SK-N-SH treated with all-trans-retinoic acid at 6 μM for 48 hours (cell line): ENCODE data around the gene FOXD3.

Experiments used
- ATAC-seq: fragments of 200-7000 bp; cut with Tn5 transposase; 3 replicates; pipeline ENCODE4 v1.9.1; 2020; ENCODE audit warnings: mild to moderate bottlenecking, moderate library complexity
- ARNTL ChIP-seq: fragments of 450-650 bp; formaldehyde crosslinking; IDR thresholded peaks from 2 replicates; pipeline ENCODE4 v1.5.0; 2020; ENCODE audit warnings: low read depth, mild to moderate bottlenecking, moderate library complexity, borderline replicate concordance
- BACH2 ChIP-seq: fragments of 250-450 bp; sonication (Bioruptor Pico); IDR thresholded peaks from 2 replicates; pipeline ENCODE4 v1.9.0; 2021; ENCODE audit warnings: mild to moderate bottlenecking, borderline replicate concordance
- CSDC2 ChIP-seq: fragments of 250-450 bp; sonication (Bioruptor Pico); IDR thresholded peaks from 2 replicates; pipeline ENCODE4 v1.5.0; 2020; ENCODE audit warnings: mild to moderate bottlenecking, moderate library complexity
- CSRNP3 ChIP-seq: fragments of 250-450 bp; sonication (Bioruptor Pico); IDR thresholded peaks from 2 replicates; pipeline ENCODE4 v1.5.1; 2021; ENCODE audit warnings: mild to moderate bottlenecking, moderate library complexity
- ESRRG ChIP-seq: fragments of 250-450 bp; sonication (Bioruptor Pico); IDR thresholded peaks from 2 replicates; pipeline ENCODE4 v1.6.1; 2021; ENCODE audit warnings: mild to moderate bottlenecking
- GLIS3 ChIP-seq: fragments of 250-450 bp; sonication (Bioruptor Pico); IDR thresholded peaks from 2 replicates; pipeline ENCODE4 v1.5.0; 2020; ENCODE audit warnings: mild to moderate bottlenecking, moderate library complexity
- ISL1 ChIP-seq: fragments of 250-450 bp; sonication (Bioruptor Pico); IDR thresholded peaks from 2 replicates; pipeline ENCODE4 v2.1.2; 2022; ENCODE audit warnings: mild to moderate bottlenecking, moderate library complexity
- OSR1 ChIP-seq: fragments of 250-450 bp; sonication (Bioruptor Pico); IDR thresholded peaks from 2 replicates; pipeline ENCODE4 v1.8.0; 2022; ENCODE audit warnings: moderate library complexity, mild to moderate bottlenecking, inconsistent platforms
- PATZ1 ChIP-seq: fragments of 250-450 bp; sonication (Bioruptor Pico); IDR thresholded peaks from 2 replicates; pipeline ENCODE4 v1.8.0; 2020; ENCODE audit warnings: mild to moderate bottlenecking, moderate library complexity, borderline replicate concordance
- POU6F1 ChIP-seq: fragments of 250-450 bp; sonication (Bioruptor Pico); IDR thresholded peaks from 2 replicates; pipeline ENCODE4 v1.8.0; 2021; ENCODE audit warnings: low read depth, mild to moderate bottlenecking, moderate library complexity, borderline replicate concordance
- PPARA ChIP-seq: fragments of 250-450 bp; sonication (Bioruptor Pico); IDR thresholded peaks from 2 replicates; pipeline ENCODE4 v1.5.0; 2020; ENCODE audit warnings: mild to moderate bottlenecking, borderline replicate concordance
- RARB ChIP-seq: fragments of 250-450 bp; sonication (Bioruptor Pico); IDR thresholded peaks from 2 replicates; pipeline ENCODE4 v1.8.0; 2021; ENCODE audit warnings: mild to moderate bottlenecking, moderate library complexity
- SNAI2 ChIP-seq: fragments of 250-450 bp; sonication (Bioruptor Pico); IDR thresholded peaks from 2 replicates; pipeline ENCODE4 v1.5.0; 2020; ENCODE audit warnings: mild to moderate bottlenecking, moderate library complexity
- TCF4 ChIP-seq: fragments of 250-450 bp; sonication (Bioruptor Pico); IDR thresholded peaks from 2 replicates; pipeline ENCODE4 v1.8.0; 2021; ENCODE audit warnings: mild to moderate bottlenecking, moderate library complexity, borderline replicate concordance
- TOX ChIP-seq: fragments of 250-450 bp; sonication (Bioruptor Pico); IDR thresholded peaks from 2 replicates; pipeline ENCODE4 v1.8.0; 2021; ENCODE audit warnings: mild to moderate bottlenecking, moderate library complexity, borderline replicate concordance
- TSHZ2 ChIP-seq: fragments of 250-450 bp; sonication (Bioruptor Pico); IDR thresholded peaks from 2 replicates; pipeline ENCODE4 v1.5.0; 2020; ENCODE audit warnings: mild to moderate bottlenecking, moderate library complexity
- ZC3H10 ChIP-seq: fragments of 250-450 bp; sonication (Bioruptor Pico); IDR thresholded peaks from 2 replicates; pipeline ENCODE4 v1.5.1; 2021; ENCODE audit warnings: mild to moderate bottlenecking, moderate library complexity
- ZFP30 ChIP-seq: fragments of 450-650 bp; formaldehyde crosslinking; IDR thresholded peaks from 2 replicates; pipeline ENCODE4 v1.5.0; 2022; ENCODE audit warnings: mild to moderate bottlenecking, moderate library complexity
- ZNF565 ChIP-seq: fragments of 450-650 bp; formaldehyde crosslinking; conservative IDR thresholded peaks from 2 replicates; pipeline ENCODE4 v1.5.0; 2020; ENCODE audit warnings: low read depth, mild to moderate bottlenecking, moderate library complexity
- ZNF70 ChIP-seq: fragments of 450-650 bp; formaldehyde crosslinking; IDR thresholded peaks from 2 replicates; pipeline ENCODE4 v1.5.0; 2020; ENCODE audit warnings: mild to moderate bottlenecking, moderate library complexity
- ZNF8 ChIP-seq: fragments of 450-650 bp; formaldehyde crosslinking; IDR thresholded peaks from 2 replicates; pipeline ENCODE4 v1.5.0; 2020; ENCODE audit warnings: mild to moderate bottlenecking, moderate library complexity

Gene FOXD3

GRCh38 chr1:63363014-63363413 is 40.6 kb downstream of the FOXD3 start:
- TF ChIP-seq ZC3H10 (CRISPR knock-in tag): no peak
- no peak for TF ChIP-seq ZNF70 (CRISPR knock-in tag)
- TF ChIP-seq RARB (CRISPR knock-in tag): no peak
- TF ChIP-seq PPARA (CRISPR knock-in tag): no peak
- no peak for TF ChIP-seq ARNTL (CRISPR knock-in tag)
- TF ChIP-seq ZNF565: no peak
- TF ChIP-seq ISL1 (CRISPR knock-in tag): no peak
- TF ChIP-seq OSR1 (CRISPR knock-in tag): no peak
- no peak for TF ChIP-seq TOX (CRISPR knock-in tag)
- TF ChIP-seq ZFP30 (CRISPR knock-in tag): no peak
- no peak for TF ChIP-seq POU6F1 (CRISPR knock-in tag)
- no peak for TF ChIP-seq ZNF8
- no peak for TF ChIP-seq BACH2 (CRISPR knock-in tag)
- TF ChIP-seq TSHZ2: no peak
- TF ChIP-seq PATZ1: no peak
- no peak for TF ChIP-seq SNAI2 (CRISPR knock-in tag)
- no peak for TF ChIP-seq ESRRG (CRISPR knock-in tag)
- no peak for TF ChIP-seq GLIS3 (CRISPR knock-in tag)
- ATAC-seq: no peak

- no peak for TF ChIP-seq BACH2 (CRISPR knock-in tag)
- TF ChIP-seq TCF4 (CRISPR knock-in tag): no peak
- no peak for TF ChIP-seq ZNF70 (CRISPR knock-in tag)
- no peak for TF ChIP-seq CSDC2 (CRISPR knock-in tag)
- no peak for TF ChIP-seq TSHZ2
- TF ChIP-seq CSRNP3 (CRISPR knock-in tag): no peak
- TF ChIP-seq POU6F1 (CRISPR knock-in tag): no peak
- no peak for TF ChIP-seq TOX (CRISPR knock-in tag)
- no peak for TF ChIP-seq ARNTL (CRISPR knock-in tag)
- TF ChIP-seq PPARA (CRISPR knock-in tag): no peak
- TF ChIP-seq ISL1 (CRISPR knock-in tag): no peak
- no peak for TF ChIP-seq PATZ1
- no peak for TF ChIP-seq ZFP30 (CRISPR knock-in tag)
- ATAC-seq: no peak
Measured at GRCh38 chr1:63366908-63367214, 44.5 kb downstream of the FOXD3 start.
